ENCODE results near the gene SIAH2. TPM values are rescaled to one million over a fixed set of nuclear protein-coding genes. Genes with fewer than 3 reads are reported as not detected.
A peak's percentile ranks its signal among the peaks of the same experiment; 100 is the strongest.

SIAH2 gene, protein sequence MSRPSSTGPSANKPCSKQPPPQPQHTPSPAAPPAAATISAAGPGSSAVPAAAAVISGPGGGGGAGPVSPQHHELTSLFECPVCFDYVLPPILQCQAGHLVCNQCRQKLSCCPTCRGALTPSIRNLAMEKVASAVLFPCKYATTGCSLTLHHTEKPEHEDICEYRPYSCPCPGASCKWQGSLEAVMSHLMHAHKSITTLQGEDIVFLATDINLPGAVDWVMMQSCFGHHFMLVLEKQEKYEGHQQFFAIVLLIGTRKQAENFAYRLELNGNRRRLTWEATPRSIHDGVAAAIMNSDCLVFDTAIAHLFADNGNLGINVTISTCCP
- total RNA-seq, result 18.6 TPM
- long read RNA-seq, transcript SIAH2-201 (2 exons, 2,517 nt), result major isoform, 81 of 94 reads
- long read RNA-seq, partial matches to known transcripts, result 0 of 94 reads
- long read RNA-seq, other reads (novel, unspliced or antisense), result 13 of 94 reads

DNA sequence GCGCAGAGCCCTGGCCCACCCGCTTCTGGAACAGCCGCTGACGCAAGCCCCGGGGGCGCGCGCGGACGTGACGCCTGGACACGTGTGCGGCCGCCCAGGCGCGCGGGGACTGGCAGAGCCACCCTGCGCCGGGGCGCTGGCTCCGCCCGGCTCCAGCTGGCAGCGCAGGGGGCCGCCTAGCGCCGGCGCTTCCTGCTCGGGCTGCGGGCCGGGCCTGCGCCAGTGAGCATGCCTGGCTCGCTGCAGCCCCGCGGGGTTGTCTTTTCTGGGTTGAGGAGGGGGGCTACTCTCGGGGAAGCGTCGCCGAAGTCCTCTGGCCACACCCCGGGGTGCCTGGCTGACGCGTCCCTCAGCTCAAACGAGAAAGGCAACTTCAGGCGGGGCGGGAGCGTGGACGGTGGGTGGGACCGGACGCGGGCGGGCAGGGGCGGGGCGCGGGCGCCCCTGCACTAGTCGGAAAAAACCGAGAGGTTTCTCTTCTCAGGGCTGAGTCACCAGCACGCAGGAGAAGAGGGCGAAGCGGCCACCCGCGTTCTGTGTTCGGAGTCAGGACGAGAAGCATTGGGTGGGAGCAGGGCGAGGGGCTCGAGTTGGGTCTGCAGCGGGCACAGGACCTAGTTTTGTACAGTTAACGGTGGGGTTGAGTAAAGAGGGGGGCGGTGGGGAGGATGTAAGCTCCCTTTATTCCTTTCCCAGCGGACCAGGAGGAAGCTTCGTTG lies at the start of gene SIAH2:
Gene SIAH2 (minus strand): TSS at position 48 of the 719 bp plus-strand sequence. CDS start 320 bp downstream, outside the sequence.
- Histone ChIP-seq H3K27ac (peak within 1 kb of the TSS; percentile 98), H3K9me3 (no peaks in the 10 kb centered on the region), H3K4me1 (peaks cover 40% of the 10 kb centered on the region), H3K4me3 (peak within 1 kb of the TSS; percentile 89), H3K36me3 (no peaks in the 10 kb centered on the region), H3K27me3 (ENCODE audit: low read depth) (no peaks in the 10 kb centered on the region)
- ATAC-seq, result peak; percentile 94 to 96
- TF ChIP-seq, protein P1, sequence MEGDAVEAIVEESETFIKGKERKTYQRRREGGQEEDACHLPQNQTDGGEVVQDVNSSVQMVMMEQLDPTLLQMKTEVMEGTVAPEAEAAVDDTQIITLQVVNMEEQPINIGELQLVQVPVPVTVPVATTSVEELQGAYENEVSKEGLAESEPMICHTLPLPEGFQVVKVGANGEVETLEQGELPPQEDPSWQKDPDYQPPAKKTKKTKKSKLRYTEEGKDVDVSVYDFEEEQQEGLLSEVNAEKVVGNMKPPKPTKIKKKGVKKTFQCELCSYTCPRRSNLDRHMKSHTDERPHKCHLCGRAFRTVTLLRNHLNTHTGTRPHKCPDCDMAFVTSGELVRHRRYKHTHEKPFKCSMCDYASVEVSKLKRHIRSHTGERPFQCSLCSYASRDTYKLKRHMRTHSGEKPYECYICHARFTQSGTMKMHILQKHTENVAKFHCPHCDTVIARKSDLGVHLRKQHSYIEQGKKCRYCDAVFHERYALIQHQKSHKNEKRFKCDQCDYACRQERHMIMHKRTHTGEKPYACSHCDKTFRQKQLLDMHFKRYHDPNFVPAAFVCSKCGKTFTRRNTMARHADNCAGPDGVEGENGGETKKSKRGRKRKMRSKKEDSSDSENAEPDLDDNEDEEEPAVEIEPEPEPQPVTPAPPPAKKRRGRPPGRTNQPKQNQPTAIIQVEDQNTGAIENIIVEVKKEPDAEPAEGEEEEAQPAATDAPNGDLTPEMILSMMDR (IDR thresholded peaks at IDR 0.05), result no peak
- peak; percentile 95 for DNase-seq
- intact Hi-C loops (cut with DNase I), result no loop called here

DNA sequence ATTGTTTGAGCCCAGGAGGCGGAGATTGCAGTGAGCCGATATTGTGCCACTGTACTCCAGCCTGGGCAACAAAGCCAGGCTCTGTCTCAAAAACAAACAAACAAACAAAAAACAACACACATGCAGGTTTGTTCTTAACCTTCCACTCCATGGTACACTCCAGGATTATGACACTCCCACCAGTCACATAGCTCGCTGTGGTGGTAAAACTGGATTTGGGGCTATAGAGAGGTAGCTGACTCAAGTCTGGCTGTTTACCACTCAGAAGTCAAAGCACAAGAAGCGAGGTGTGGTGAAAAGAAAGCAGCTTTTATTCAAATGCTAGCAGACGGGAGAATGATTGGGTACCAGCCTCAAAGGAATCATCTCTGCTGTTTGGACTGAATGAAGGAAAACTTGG lies 49.0 kb upstream of the SIAH2 start:
- Histone ChIP-seq H3K27me3 (ENCODE audit: low read depth) (no peaks in the 10 kb centered on the region), H3K36me3 (no peaks in the 10 kb centered on the region), H3K4me3 (no peak overlapping the region), H3K27ac (no peak overlapping the region), H3K4me1 (no peaks in the 10 kb centered on the region), H3K9me3 (no peaks in the 10 kb centered on the region)
- ATAC-seq, result no peak
- intact Hi-C loops (cut with DNase I), result no loop called here
- no peak for DNase-seq
- TF ChIP-seq, protein P1 (IDR thresholded peaks at IDR 0.05), result no peak

DNA sequence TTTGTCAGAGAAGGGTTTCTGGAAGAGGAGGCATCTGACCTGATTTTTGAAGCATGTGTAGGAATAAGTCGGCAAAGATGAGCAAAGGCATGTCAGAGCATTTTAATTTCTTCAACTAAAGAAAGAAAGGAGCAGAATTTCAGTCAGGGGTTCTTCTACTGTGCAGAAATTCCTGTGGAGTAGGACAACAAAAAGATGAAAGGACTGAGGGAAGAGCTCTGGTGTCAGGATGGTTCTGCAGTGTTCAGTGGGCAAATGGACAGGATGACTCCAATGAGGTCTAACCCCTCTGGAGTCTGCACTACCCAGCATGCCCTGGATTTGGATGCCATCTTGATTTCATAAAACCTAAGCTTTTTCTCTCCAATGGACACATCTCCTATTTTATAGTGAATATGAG lies 47.7 kb upstream of the SIAH2 start:
- Histone ChIP-seq H3K27me3 (ENCODE audit: low read depth) (no peaks in the 10 kb centered on the region), H3K27ac (no peak overlapping the region), H3K36me3 (no peaks in the 10 kb centered on the region), H3K9me3 (no peaks in the 10 kb centered on the region), H3K4me3 (no peak overlapping the region), H3K4me1 (no peaks in the 10 kb centered on the region)
- DNase-seq (no peak), ATAC-seq (no peak)
- TF ChIP-seq, protein P1 (IDR thresholded peaks at IDR 0.05), result no peak
- intact Hi-C loops (cut with DNase I), result no loop called here

DNA sequence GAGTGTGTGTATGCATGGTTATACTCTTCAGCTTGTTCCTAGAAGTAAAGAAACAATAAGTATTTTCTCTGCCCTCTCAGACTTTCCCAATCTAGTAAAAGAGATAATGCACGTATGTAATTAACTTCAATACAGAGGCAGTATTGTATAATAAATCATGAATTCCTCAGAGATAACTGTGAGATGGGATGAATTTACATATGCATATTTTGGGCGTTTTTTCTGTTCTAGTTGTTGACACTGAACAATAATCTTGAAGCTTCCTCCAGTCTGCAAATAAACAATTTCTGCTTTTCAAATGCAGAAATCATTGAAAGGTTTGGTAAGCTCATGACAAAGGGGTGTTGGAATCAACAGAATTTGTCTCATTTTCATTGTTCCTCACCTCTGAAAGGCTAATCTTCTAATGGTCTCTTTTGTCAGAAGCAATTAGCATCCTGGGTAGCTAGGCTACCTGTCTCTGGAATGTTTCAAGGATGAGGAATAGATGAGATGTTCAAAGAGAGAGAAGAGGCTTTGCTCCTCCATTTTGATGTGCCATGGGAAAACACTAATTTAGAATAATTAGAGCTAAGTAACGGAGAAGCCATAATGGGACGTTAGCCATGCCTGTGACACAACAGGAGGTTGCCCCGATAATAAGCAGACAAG lies 43.3 kb upstream of the SIAH2 start:
- intact Hi-C loops (cut with DNase I), result no loop called here
- no peak for ATAC-seq
- Histone ChIP-seq H3K36me3 (no peaks in the 10 kb centered on the region), H3K27me3 (ENCODE audit: low read depth) (no peaks in the 10 kb centered on the region), H3K9me3 (no peaks in the 10 kb centered on the region), H3K4me3 (no peak overlapping the region), H3K4me1 (no peaks in the 10 kb centered on the region), H3K27ac (no peak overlapping the region)
- TF ChIP-seq, protein P1 (IDR thresholded peaks at IDR 0.05), result no peak
- DNase-seq, result no peak

DNA sequence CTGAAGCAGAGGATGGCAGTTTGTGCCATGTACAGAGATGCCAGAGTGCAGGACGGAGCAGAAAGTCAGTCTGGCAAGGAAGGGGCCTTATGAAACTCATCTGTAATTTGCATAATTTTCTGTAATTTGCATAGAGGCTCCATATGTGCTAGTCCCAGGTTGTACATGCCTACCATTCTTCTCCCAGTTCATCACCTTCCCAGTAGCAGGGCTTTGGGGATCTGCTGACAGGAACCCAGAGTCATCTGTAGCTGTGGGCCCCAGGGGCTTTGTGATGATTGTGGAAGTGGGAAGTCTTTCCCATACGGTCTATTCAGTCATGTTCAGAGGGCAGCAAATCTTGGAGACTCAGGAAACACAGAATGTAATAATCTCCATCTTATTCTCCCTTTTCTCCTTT lies 42.4 kb upstream of the SIAH2 start:
- TF ChIP-seq, protein P1 (IDR thresholded peaks at IDR 0.05), result no peak
- ATAC-seq (no peak), DNase-seq (no peak)
- intact Hi-C loops (cut with DNase I), result no loop called here
- H3K27ac ChIP-seq, result no peak overlapping the region
- no peaks in the 10 kb centered on the region for H3K9me3 ChIP-seq
- H3K27me3 ChIP-seq (ENCODE audit: low read depth), result no peaks in the 10 kb centered on the region
- no peaks in the 10 kb centered on the region for H3K4me1 ChIP-seq
- no peaks in the 10 kb centered on the region for H3K36me3 ChIP-seq
- no peak overlapping the region for H3K4me3 ChIP-seq

Data from lower lobe of right lung (tissue), 2 donors.